Amniotic stem cell (primary cell): ENCODE measurements around the gene OGDHL.
"Not testable (repeated sequence)": the region's sequence is repeated elsewhere in the genome, so short reads cannot be mapped to it uniquely, and the experiment has no call there.

Experiments
- DNase-seq: peaks from one replicate; lab custom pipeline; 2025; lab: John Stamatoyannopoulos, UW

OGDHL gene

GRCh38 chr10:49739426-49739825 lies 22.7 kb downstream of the OGDHL start:
- DNase-seq, result no peak

- DNase-seq, result no peak
Observed at GRCh38 chr10:49738616-49739360, 23.3 kb downstream of the OGDHL start.

- no peak for DNase-seq
Observed at GRCh38 chr10:49737474-49738201, 24.5 kb downstream of the OGDHL start.

GRCh38 chr10:49736564-49737113 lies 25.5 kb downstream of the OGDHL start:
- DNase-seq, result no peak

GRCh38 chr10:49735848-49736563 lies 26.1 kb downstream of the OGDHL start:
- DNase-seq, result no peak

- no peak for DNase-seq
Observed at GRCh38 chr10:49735161-49735560, 27.0 kb downstream of the OGDHL start.

GRCh38 chr10:49734676-49735075 lies 27.4 kb downstream of the OGDHL start:
- no peak for DNase-seq

GRCh38 chr10:49733866-49734265 lies 28.3 kb downstream of the OGDHL start:
- DNase-seq, result no peak

GRCh38 chr10:49726593-49726992 lies 35.5 kb downstream of the OGDHL start:
- no peak for DNase-seq

GRCh38 chr10:49715157-49715556 lies 47.0 kb downstream of the OGDHL start:
- not testable (repeated sequence) for DNase-seq

- no peak for DNase-seq
Observed at GRCh38 chr10:49713266-49713665, 48.9 kb downstream of the OGDHL start.

- no peak for DNase-seq
Observed at GRCh38 chr10:49711481-49711880, 50.6 kb downstream of the OGDHL start.

- DNase-seq, result no peak
Observed at GRCh38 chr10:49710966-49711365, 51.2 kb downstream of the OGDHL start.

GRCh38 chr10:49709934-49710333 lies 52.2 kb downstream of the OGDHL start:
- no peak for DNase-seq

GRCh38 chr10:49707585-49707984 lies 54.5 kb downstream of the OGDHL start:
- DNase-seq, result no peak

- no peak for DNase-seq
Observed at GRCh38 chr10:49700997-49701396, 61.1 kb downstream of the OGDHL start.

- DNase-seq, result no peak
Observed at GRCh38 chr10:49700211-49700610, 61.9 kb downstream of the OGDHL start.

GRCh38 chr10:49698679-49699078 lies 63.4 kb downstream of the OGDHL start:
- no peak for DNase-seq

GRCh38 chr10:49696311-49696710 lies 65.8 kb downstream of the OGDHL start:
- no peak for DNase-seq

GRCh38 chr10:49694466-49694865 lies 67.7 kb downstream of the OGDHL start:
- DNase-seq, result no peak

- DNase-seq, result no peak
Observed at GRCh38 chr10:49691588-49691987, 70.5 kb downstream of the OGDHL start.

- DNase-seq, result no peak
Observed at GRCh38 chr10:49690698-49691356, 71.3 kb downstream of the OGDHL start.
